ENCODE measurements around the gene GRM5. TPM values are rescaled to one million over a fixed set of nuclear protein-coding genes. Genes with fewer than 3 reads are reported as not detected.
A peak's percentile ranks its signal among the peaks of the same experiment; 100 is the strongest.

The GRM5 gene
- total RNA-seq, 3 donors from 2014 or later: 0.33 TPM; not detected in 2

DNA sequence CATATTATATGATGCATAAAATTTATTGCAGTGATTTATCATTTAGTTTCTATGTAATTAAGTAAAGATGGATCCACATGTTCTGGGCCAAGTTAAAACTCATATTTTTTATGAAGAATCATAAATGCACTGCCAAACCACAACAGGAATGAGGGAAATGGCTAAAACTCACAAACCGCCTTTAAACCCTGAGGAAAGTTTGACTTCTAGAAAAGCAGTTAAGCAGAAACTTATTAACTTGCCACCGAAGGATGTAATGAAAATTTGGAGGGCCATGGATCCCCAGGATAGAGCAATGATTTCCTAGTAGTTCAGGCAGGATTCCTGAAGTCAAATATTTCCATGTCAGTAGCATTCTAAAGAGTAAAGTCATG is 510.0 kb downstream of the GRM5 start:
- peak overlapping the region; percentile 40 to 49 for H3K27ac ChIP-seq
- H3K36me3 ChIP-seq: no peaks in the 10 kb centered on the region
- TF ChIP-seq POLR2A (IDR thresholded peaks at IDR 0.05): no peak
- TF ChIP-seq, protein P1, sequence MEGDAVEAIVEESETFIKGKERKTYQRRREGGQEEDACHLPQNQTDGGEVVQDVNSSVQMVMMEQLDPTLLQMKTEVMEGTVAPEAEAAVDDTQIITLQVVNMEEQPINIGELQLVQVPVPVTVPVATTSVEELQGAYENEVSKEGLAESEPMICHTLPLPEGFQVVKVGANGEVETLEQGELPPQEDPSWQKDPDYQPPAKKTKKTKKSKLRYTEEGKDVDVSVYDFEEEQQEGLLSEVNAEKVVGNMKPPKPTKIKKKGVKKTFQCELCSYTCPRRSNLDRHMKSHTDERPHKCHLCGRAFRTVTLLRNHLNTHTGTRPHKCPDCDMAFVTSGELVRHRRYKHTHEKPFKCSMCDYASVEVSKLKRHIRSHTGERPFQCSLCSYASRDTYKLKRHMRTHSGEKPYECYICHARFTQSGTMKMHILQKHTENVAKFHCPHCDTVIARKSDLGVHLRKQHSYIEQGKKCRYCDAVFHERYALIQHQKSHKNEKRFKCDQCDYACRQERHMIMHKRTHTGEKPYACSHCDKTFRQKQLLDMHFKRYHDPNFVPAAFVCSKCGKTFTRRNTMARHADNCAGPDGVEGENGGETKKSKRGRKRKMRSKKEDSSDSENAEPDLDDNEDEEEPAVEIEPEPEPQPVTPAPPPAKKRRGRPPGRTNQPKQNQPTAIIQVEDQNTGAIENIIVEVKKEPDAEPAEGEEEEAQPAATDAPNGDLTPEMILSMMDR (IDR thresholded peaks at IDR 0.05): no peak
- no peak for TF ChIP-seq POLR2AphosphoS5 (IDR thresholded peaks at IDR 0.05)
- H3K4me1 ChIP-seq: no peaks in the 10 kb centered on the region
- intact Hi-C loops (cut with DNase I; ENCODE audit: low total_unique reads): no loop called here
- peak overlapping the region in 1 of 3 donors; percentile 17 for H3K4me3 ChIP-seq
- DNase-seq (ENCODE audit: low spot score in 2 of 2): no peak
- no peaks in the 10 kb centered on the region for H3K27me3 ChIP-seq
- no peaks in the 10 kb centered on the region for H3K9me3 ChIP-seq

DNA sequence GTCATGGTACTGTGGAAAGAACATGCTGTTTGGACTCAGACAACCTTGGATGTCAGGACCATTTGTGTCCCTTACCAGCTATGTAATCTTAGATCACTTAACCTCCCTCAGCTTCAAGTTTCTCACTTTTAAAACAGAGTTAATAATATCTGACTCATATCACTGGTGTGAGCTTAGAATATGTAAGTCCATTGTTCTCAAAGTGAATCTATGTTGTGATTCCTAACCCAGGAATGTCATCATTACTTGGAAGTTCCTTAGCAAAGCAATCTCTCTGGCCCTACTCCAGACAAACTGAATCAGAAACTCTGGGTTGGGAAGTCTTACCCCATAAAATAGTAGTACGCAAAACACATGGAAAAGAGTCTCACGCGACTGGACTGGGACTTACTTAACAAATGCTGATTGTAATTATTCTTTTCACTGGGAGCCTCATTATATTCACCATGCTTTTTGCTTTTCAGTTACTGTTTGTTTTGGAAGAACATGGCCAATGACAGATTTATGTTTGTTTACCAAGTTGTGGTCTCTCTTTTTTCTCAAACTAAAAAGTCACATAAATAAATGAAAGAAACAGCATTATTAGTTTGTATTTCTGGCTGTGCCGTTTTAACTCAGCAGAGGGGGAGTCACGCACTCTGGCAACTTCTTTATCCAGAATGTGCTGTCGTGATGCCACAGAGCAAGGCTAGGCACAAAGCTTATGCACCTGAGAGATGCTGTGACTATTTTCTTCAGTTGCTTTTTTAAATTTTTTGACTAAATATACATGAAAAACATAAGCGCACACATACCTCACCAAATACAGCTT is 510.6 kb downstream of the GRM5 start:
- intact Hi-C loops (cut with DNase I; ENCODE audit: low total_unique reads): no loop called here
- peak in 1 of 2 donors; percentile 17 for DNase-seq (ENCODE audit: low spot score in 2 of 2)
- Histone ChIP-seq H3K36me3 (no peaks in the 10 kb centered on the region), H3K4me3 (peak overlapping the region in 1 of 3 donors; percentile 17), H3K9me3 (no peaks in the 10 kb centered on the region), H3K27me3 (no peaks in the 10 kb centered on the region), H3K27ac (peak overlapping the region; percentile 49 to 66), H3K4me1 (no peaks in the 10 kb centered on the region)
- TF ChIP-seq POLR2A (IDR thresholded peaks at IDR 0.05): no peak
- no peak for TF ChIP-seq POLR2AphosphoS5 (IDR thresholded peaks at IDR 0.05)
- TF ChIP-seq, protein P1 (IDR thresholded peaks at IDR 0.05): no peak

DNA sequence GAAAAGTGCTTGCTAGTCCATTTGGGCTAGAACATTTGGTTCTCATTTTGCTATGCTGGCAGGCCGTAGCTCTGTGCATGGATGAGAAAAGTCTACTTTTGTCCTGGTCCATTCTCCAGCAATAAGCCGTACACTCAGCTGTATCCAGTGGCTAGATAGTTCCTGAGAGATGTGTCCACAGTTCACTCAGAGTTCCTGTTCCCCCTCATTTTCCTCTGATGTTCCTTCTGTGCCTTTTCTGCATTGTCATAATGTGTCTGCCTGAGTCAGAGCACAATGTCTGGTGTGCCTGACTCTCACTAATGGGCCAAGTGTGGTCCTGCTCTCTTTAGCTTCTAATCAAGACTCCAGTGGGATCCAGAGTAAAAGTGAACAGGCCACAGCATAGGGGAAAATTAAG is 512.6 kb downstream of the GRM5 start:
- Histone ChIP-seq H3K27ac (peak overlapping the region in 1 of 2 donors; percentile 34), H3K9me3 (no peaks in the 10 kb centered on the region), H3K4me1 (no peaks in the 10 kb centered on the region), H3K36me3 (no peaks in the 10 kb centered on the region), H3K27me3 (no peaks in the 10 kb centered on the region), H3K4me3 (no peak overlapping the region)
- intact Hi-C loops (cut with DNase I; ENCODE audit: low total_unique reads): no loop called here
- TF ChIP-seq POLR2A (IDR thresholded peaks at IDR 0.05) (no peak), POLR2AphosphoS5 (IDR thresholded peaks at IDR 0.05) (no peak)
- TF ChIP-seq, protein P1 (IDR thresholded peaks at IDR 0.05): no peak
- no peak for DNase-seq (ENCODE audit: low spot score in 2 of 2)

DNA sequence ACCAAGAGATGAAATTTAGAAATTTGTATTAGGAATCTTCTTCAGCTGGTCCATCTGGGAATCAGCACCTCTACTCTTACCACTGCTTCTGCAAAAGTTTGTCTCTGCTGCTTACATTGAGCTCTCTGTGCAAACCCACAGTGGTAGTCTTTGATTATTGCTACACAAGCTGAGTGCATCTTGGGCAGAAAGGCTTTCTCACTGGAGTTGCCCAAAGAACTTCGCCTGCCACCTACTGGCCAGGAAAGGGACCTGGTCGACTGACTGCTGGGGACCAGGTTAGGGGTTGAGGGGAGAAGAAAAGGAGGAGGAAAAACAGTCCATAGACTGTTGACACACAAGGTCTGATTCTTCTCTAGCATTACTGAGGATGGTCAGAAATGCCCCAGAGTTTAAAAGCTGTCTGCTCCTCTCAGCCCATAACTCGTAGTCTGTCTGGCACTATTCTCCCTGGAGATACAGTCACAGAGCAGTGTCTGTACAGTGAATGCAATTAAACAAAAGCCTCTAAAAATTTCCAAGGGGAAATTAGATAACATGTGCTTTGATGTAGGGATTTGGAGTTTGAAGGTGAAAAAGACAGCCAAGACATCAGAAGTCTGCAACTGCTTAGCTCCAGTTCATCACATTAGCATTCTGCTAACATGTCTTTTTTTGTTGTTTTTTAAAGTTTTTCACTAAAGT is 513.3 kb downstream of the GRM5 start:
- no peaks in the 10 kb centered on the region for H3K4me1 ChIP-seq
- H3K4me3 ChIP-seq: no peak overlapping the region
- TF ChIP-seq, protein P1 (IDR thresholded peaks at IDR 0.05): peak in 1 of 3 donors; percentile 36
- no peak for TF ChIP-seq POLR2AphosphoS5 (IDR thresholded peaks at IDR 0.05)
- no peak for TF ChIP-seq POLR2A (IDR thresholded peaks at IDR 0.05)
- DNase-seq (ENCODE audit: low spot score in 2 of 2): no peak
- H3K36me3 ChIP-seq: no peaks in the 10 kb centered on the region
- no peaks in the 10 kb centered on the region for H3K27me3 ChIP-seq
- H3K9me3 ChIP-seq: no peaks in the 10 kb centered on the region
- H3K27ac ChIP-seq: no peak overlapping the region
- intact Hi-C loops (cut with DNase I; ENCODE audit: low total_unique reads): no loop called here
